ENCODE measurements around the gene NME9.

DNA sequence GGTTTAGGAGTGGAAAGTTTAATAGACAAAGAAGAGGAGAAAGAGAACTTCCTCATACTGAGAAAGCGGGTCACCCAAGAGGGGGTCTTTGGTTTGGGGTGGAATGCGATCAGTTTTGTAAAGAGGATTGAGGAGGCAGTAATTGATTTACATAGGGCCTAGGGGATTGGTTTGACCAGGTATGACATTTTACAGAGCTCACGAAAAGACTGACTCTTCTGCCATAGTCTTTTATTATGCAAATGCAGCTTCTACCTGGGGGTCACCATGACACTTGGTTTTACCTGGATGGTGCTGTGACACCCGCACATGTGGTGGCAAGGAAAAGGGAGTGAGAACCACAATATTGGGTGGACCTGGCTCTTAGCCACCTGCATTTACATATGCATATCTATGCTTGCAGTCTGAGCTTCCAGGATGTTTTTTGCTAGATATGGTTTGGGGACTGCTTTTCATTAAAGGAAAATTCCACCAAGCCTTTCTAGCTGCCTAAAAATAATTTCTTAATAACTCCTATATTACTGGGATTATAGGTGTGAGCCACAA, 6.9 kb upstream of the NME9 start:
- TF ChIP-seq, protein P1, sequence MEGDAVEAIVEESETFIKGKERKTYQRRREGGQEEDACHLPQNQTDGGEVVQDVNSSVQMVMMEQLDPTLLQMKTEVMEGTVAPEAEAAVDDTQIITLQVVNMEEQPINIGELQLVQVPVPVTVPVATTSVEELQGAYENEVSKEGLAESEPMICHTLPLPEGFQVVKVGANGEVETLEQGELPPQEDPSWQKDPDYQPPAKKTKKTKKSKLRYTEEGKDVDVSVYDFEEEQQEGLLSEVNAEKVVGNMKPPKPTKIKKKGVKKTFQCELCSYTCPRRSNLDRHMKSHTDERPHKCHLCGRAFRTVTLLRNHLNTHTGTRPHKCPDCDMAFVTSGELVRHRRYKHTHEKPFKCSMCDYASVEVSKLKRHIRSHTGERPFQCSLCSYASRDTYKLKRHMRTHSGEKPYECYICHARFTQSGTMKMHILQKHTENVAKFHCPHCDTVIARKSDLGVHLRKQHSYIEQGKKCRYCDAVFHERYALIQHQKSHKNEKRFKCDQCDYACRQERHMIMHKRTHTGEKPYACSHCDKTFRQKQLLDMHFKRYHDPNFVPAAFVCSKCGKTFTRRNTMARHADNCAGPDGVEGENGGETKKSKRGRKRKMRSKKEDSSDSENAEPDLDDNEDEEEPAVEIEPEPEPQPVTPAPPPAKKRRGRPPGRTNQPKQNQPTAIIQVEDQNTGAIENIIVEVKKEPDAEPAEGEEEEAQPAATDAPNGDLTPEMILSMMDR (tag by site-specific recombination; IDR thresholded peaks at IDR 0.05), result no peak
- TF ChIP-seq ZFP41 (tag by site-specific recombination; IDR thresholded peaks at IDR 0.05; ENCODE audit: borderline replicate concordance) (no peak), YY1 (tag by site-specific recombination; IDR thresholded peaks at IDR 0.05) (no peak), BCL11A (tag by site-specific recombination; IDR thresholded peaks at IDR 0.05; ENCODE audit: low read depth) (no peak), ZNF24 (tag by site-specific recombination; IDR thresholded peaks at IDR 0.05) (no peak), ZNF280D (tag by site-specific recombination; IDR thresholded peaks at IDR 0.05) (no peak), ZNF239 (tag by site-specific recombination; IDR thresholded peaks at IDR 0.05) (no peak), TCF7L2 (IDR thresholded peaks at IDR 0.05; ENCODE audit: borderline replicate concordance, low read depth, low read length) (no peak), ZBTB8A (tag by site-specific recombination; IDR thresholded peaks at IDR 0.05) (no peak)
- TF ChIP-seq, protein P2, sequence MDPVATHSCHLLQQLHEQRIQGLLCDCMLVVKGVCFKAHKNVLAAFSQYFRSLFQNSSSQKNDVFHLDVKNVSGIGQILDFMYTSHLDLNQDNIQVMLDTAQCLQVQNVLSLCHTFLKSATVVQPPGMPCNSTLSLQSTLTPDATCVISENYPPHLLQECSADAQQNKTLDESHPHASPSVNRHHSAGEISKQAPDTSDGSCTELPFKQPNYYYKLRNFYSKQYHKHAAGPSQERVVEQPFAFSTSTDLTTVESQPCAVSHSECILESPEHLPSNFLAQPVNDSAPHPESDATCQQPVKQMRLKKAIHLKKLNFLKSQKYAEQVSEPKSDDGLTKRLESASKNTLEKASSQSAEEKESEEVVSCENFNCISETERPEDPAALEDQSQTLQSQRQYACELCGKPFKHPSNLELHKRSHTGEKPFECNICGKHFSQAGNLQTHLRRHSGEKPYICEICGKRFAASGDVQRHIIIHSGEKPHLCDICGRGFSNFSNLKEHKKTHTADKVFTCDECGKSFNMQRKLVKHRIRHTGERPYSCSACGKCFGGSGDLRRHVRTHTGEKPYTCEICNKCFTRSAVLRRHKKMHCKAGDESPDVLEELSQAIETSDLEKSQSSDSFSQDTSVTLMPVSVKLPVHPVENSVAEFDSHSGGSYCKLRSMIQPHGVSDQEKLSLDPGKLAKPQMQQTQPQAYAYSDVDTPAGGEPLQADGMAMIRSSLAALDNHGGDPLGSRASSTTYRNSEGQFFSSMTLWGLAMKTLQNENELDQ (tag by site-specific recombination; IDR thresholded peaks at IDR 0.05; ENCODE audit: low read depth), result no peak
